Activated CD8-positive, alpha-beta T cell treated with anti-CD3 and anti-CD28 coated beads for 36 hours (primary cell): ENCODE data around the gene FGB. TPM values are rescaled to one million over a fixed set of nuclear protein-coding genes. Genes with fewer than 3 reads are reported as not detected.

Experiments
- ATAC-seq: fragments of 200-7000 bp; cut with Tn5 transposase; one replicate; pipeline ENCODE4 v1.10.0; 2021; ENCODE audit warnings: mild to moderate bottlenecking, moderate library complexity
- CTCF ChIA-PET: fragments of 350-600 bp; sonication (Branson Sonifier 250); formaldehyde crosslinking; loops from one replicate; lab custom pipeline; 2021; ENCODE audit warnings: antibody characterized with exemption; lab: Charles Lee
- POLR2A ChIA-PET: fragments of 350-600 bp; sonication (Branson Sonifier 250); formaldehyde crosslinking; loops from one replicate; lab custom pipeline; 2021; ENCODE audit warnings: antibody characterized with exemption; lab: Charles Lee
- DNase-seq: peaks from one replicate; pipeline ENCODE4 v3.0.0-alpha.2; 2020
- H3K27ac Mint-ChIP-seq: one replicate; pipeline ENCODE4 v1.8.0; 2021; ENCODE audit warnings: mild to moderate bottlenecking, mixed read lengths
- H3K27me3 Mint-ChIP-seq: one replicate; pipeline ENCODE4 v1.8.0; 2021; ENCODE audit warnings: mixed read lengths
- H3K36me3 Mint-ChIP-seq: one replicate; pipeline ENCODE4 v1.8.0; 2021; ENCODE audit warnings: low read depth, mixed read lengths
- H3K4me1 Mint-ChIP-seq: one replicate; pipeline ENCODE4 v1.8.0; 2021; ENCODE audit warnings: low read depth, mixed read lengths
- H3K4me3 Mint-ChIP-seq: one replicate; pipeline ENCODE4 v1.8.0; 2021; ENCODE audit warnings: mild to moderate bottlenecking, moderate library complexity, mixed read lengths
- H3K9me3 Mint-ChIP-seq: one replicate; pipeline ENCODE4 v1.8.0; 2021; ENCODE audit warnings: mixed read lengths
- CTCF ChIP-seq: fragments of 200-600 bp; IDR thresholded peaks from one replicate; pipeline ENCODE4 v1.8.0; 2022; ENCODE audit warnings: antibody characterized with exemption, mild to moderate bottlenecking
- intact Hi-C: fragments of 100-400 bp; cut with micrococcal nuclease; formaldehyde crosslinking; loops from one replicate; pipeline ENCODE4 v1.10.0; 2022
- total RNA-seq, 2 experiments: library from RNA; stranded (reverse); gene quantifications; one replicate each; pipeline ENCODE4 v1.2.3, GENCODE V29; 2021

The FGB gene
- total RNA-seq, 2 experiments from 2014 or later = not detected

- TF ChIP-seq CTCF = no peak
- intact Hi-C loops = no loop called here
- ATAC-seq (no peak), DNase-seq (no peak)
- ChIA-PET POLR2A (no interaction called here), CTCF (no interaction called here)
- H3K27me3 Mint-ChIP-seq = peaks cover 33% of the 10 kb centered on the region
- no peaks in the 10 kb centered on the region for H3K9me3 Mint-ChIP-seq
- no peaks in the 10 kb centered on the region for H3K36me3 Mint-ChIP-seq
- H3K27ac Mint-ChIP-seq = no peak overlapping the region
- no peaks in the 10 kb centered on the region for H3K4me1 Mint-ChIP-seq
- no peak overlapping the region for H3K4me3 Mint-ChIP-seq
Measured at GRCh38 chr4:154526151-154526550, 36.7 kb upstream of the FGB start.

- H3K27ac Mint-ChIP-seq = no peak overlapping the region
- H3K4me3 Mint-ChIP-seq = no peak overlapping the region
- no peak for TF ChIP-seq CTCF
- no peaks in the 10 kb centered on the region for H3K9me3 Mint-ChIP-seq
- ChIA-PET CTCF (no interaction called here), POLR2A (no interaction called here)
- no peak for DNase-seq
- no peak for ATAC-seq
- intact Hi-C loops = no loop called here
- H3K36me3 Mint-ChIP-seq = no peaks in the 10 kb centered on the region
- peaks cover 26% of the 10 kb centered on the region for H3K27me3 Mint-ChIP-seq
- no peaks in the 10 kb centered on the region for H3K4me1 Mint-ChIP-seq
Measured at GRCh38 chr4:154527308-154527707, 35.5 kb upstream of the FGB start.

- no peak for TF ChIP-seq CTCF
- DNase-seq (no peak), ATAC-seq (no peak)
- Mint-ChIP-seq H3K4me3 (no peak overlapping the region), H3K9me3 (no peaks in the 10 kb centered on the region), H3K36me3 (no peaks in the 10 kb centered on the region), H3K27me3 (peaks cover 21% of the 10 kb centered on the region), H3K4me1 (no peaks in the 10 kb centered on the region), H3K27ac (no peak overlapping the region)
- POLR2A ChIA-PET = interaction anchor here (0.6 kb wide), 1 partner anchor 21 kb away, joined by 3 read pairs; the partner anchor contains the start of gene PLRG1
- intact Hi-C loops = no loop called here
- CTCF ChIA-PET = interaction anchor here (1.1 kb wide), 2 partner anchors 15 to 20 kb away, joined by 3 read pairs; no protein-coding TSS in a partner anchor
Measured at GRCh38 chr4:154528869-154529268, 33.9 kb upstream of the FGB start.

- POLR2A ChIA-PET = no interaction called here
- H3K27ac Mint-ChIP-seq = no peak overlapping the region
- intact Hi-C loops = no loop called here
Measured at GRCh38 chr4:154529728-154530519, 32.9 kb upstream of the FGB start.

More at GRCh38 chr4:154529728-154530519, 32.9 kb upstream of the FGB start:
- no peak for DNase-seq
- H3K36me3 Mint-ChIP-seq = no peaks in the 10 kb centered on the region
- CTCF ChIA-PET = interaction anchor here (1.2 to 1.3 kb wide), 2 partner anchors 19 to 22 kb away, joined by 4 to 6 read pairs; no protein-coding TSS in a partner anchor
- no peak for ATAC-seq
- no peaks in the 10 kb centered on the region for H3K4me1 Mint-ChIP-seq
- no peak overlapping the region for H3K4me3 Mint-ChIP-seq
- TF ChIP-seq CTCF = no peak
- H3K27me3 Mint-ChIP-seq = peaks cover 13% of the 10 kb centered on the region
- H3K9me3 Mint-ChIP-seq = no peaks in the 10 kb centered on the region
